ENCODE results near the gene SLCO4A1.

- TF ChIP-seq, protein P1, sequence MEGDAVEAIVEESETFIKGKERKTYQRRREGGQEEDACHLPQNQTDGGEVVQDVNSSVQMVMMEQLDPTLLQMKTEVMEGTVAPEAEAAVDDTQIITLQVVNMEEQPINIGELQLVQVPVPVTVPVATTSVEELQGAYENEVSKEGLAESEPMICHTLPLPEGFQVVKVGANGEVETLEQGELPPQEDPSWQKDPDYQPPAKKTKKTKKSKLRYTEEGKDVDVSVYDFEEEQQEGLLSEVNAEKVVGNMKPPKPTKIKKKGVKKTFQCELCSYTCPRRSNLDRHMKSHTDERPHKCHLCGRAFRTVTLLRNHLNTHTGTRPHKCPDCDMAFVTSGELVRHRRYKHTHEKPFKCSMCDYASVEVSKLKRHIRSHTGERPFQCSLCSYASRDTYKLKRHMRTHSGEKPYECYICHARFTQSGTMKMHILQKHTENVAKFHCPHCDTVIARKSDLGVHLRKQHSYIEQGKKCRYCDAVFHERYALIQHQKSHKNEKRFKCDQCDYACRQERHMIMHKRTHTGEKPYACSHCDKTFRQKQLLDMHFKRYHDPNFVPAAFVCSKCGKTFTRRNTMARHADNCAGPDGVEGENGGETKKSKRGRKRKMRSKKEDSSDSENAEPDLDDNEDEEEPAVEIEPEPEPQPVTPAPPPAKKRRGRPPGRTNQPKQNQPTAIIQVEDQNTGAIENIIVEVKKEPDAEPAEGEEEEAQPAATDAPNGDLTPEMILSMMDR (IDR thresholded peaks at IDR 0.05): no peak
- no peak for TF ChIP-seq ZFX (IDR thresholded peaks at IDR 0.05; ENCODE audit: borderline replicate concordance)
These were observed 39.8 kb upstream of the SLCO4A1 start for GRCh38 chr20:62602550-62602949.
